B cell (primary cell): Measurements from ENCODE around the gene AUP1. TPM values are rescaled to one million over a fixed set of nuclear protein-coding genes. Genes with fewer than 3 reads are reported as not detected.
"Not testable (repeated sequence)": the region's sequence is repeated elsewhere in the genome, so short reads cannot be mapped to it uniquely, and the experiment has no call there.

Experiments
- ATAC-seq: fragments of 200-7000 bp; cut with Tn5 transposase; one replicate; pipeline ENCODE4 v1.10.0; 2021; ENCODE audit warnings: low read depth, mild to moderate bottlenecking, moderate number of reproducible peaks, moderate library complexity
- CTCF ChIA-PET: fragments of 350-600 bp; sonication (Branson Sonifier 250); formaldehyde crosslinking; loops from one replicate; lab custom pipeline; 2021; ENCODE audit warnings: antibody characterized with exemption, inconsistent platforms; lab: Charles Lee
- POLR2A ChIA-PET: fragments of 350-600 bp; sonication (Branson Sonifier 250); formaldehyde crosslinking; loops from one replicate; lab custom pipeline; 2021; ENCODE audit warnings: antibody characterized with exemption; lab: Charles Lee
- DNase-seq: peaks from one replicate; pipeline ENCODE4 v3.0.0; 2013
- H2AFZ ChIP-seq: 2 replicates; pipeline ENCODE4 v1.6.1; 2012; ENCODE audit warnings: mild to moderate bottlenecking, low read depth, low read length; ENCODE audit not compliant: insufficient read depth, poor library complexity, severe bottlenecking
- H3K27ac ChIP-seq, 2 donors: 1 replicate in 1 of 2; 2 replicates in 1 of 2; pipeline ENCODE4 v1.5.1; 2012 to 2013; ENCODE audit warnings: low read length in 2 of 2, mild to moderate bottlenecking in 2 of 2, moderate library complexity in 1 of 2
- H3K27me3 ChIP-seq, 4 experiments: fragments of 200-600 bp in 1 of 4; sonication (generic) in 1 of 4; replicated peaks in 1 of 4; 1 replicate in 2 of 4; 2 replicates in 2 of 4; pipeline versions ENCODE4 v1.6.1 to v1.7.0; 2013 to 2016; ENCODE audit warnings: low read length in 3 of 4, mild to moderate bottlenecking in 2 of 4, mixed read lengths in 1 of 4, moderate library complexity in 1 of 4; ENCODE audit not compliant: insufficient read depth in 4 of 4, control insufficient read depth in 3 of 4; ENCODE audit errors: control extremely low read depth in 1 of 4
- H3K36me3 ChIP-seq, 2 experiments: replicated peaks in 1 of 2; 1 replicate in 1 of 2; 2 replicates in 1 of 2; pipeline versions ENCODE4 v1.6.1 to v1.7.1; 2013; ENCODE audit warnings: low read length in 1 of 2; ENCODE audit not compliant: insufficient read depth in 2 of 2, control insufficient read depth in 1 of 2; ENCODE audit errors: control extremely low read depth in 1 of 2, extremely low read depth in 1 of 2
- H3K4me1 ChIP-seq, 2 donors: fragments of 200-600 bp in 1 of 2; sonication (generic) in 1 of 2; 1 replicate in 1 of 2; 2 replicates in 1 of 2; pipeline versions ENCODE4 v1.5.1 to v1.6.1; 2013 to 2017; ENCODE audit warnings: low read length in 2 of 2; ENCODE audit not compliant: control insufficient read depth in 2 of 2, insufficient read depth in 2 of 2
- H3K4me2 ChIP-seq: replicated peaks from 2 replicates; pipeline ENCODE3; 2012; ENCODE audit warnings: mild to moderate bottlenecking, low read depth, low read length; ENCODE audit not compliant: poor library complexity, severe bottlenecking
- H3K4me3 ChIP-seq, 5 experiments: fragments of 200-600 bp in 1 of 5; sonication (generic) in 1 of 5; 1 replicate in 3 of 5; 2 replicates in 2 of 5; pipeline versions ENCODE4 v1.5.1 to v1.7.0; 2011 to 2016; ENCODE audit warnings: low read length in 4 of 5, mild to moderate bottlenecking in 4 of 5, low read depth in 2 of 5, control low read depth in 1 of 5, moderate library complexity in 1 of 5; ENCODE audit not compliant: insufficient read depth in 1 of 5; ENCODE audit errors: control extremely low read depth in 1 of 5, extremely low read depth in 1 of 5
- H3K79me2 ChIP-seq: fragments of 200-600 bp; sonication (generic); one replicate; pipeline ENCODE4 v1.6.0; 2016; ENCODE audit warnings: low read length; ENCODE audit not compliant: control insufficient read depth, insufficient read depth
- H3K9ac ChIP-seq: fragments of 200-600 bp; sonication (generic); 2 replicates; pipeline ENCODE4 v1.6.1; 2017; ENCODE audit warnings: mild to moderate bottlenecking, low read length, moderate library complexity
- H3K9me3 ChIP-seq, 3 donors: one replicate each; pipeline versions ENCODE4 v1.6.1 to v1.7.1; 2013; ENCODE audit warnings: low read length in 2 of 3; ENCODE audit not compliant: control insufficient read depth in 2 of 3, insufficient read depth in 1 of 3; ENCODE audit errors: control extremely low read depth in 1 of 3
- H4K20me1 ChIP-seq: 2 replicates; pipeline ENCODE4 v1.6.0; 2012; ENCODE audit warnings: mild to moderate bottlenecking, low read length; ENCODE audit not compliant: insufficient read depth, control insufficient read depth, poor library complexity, severe bottlenecking
- H3K27ac Mint-ChIP-seq: one replicate; pipeline ENCODE4 v1.8.0; 2021; ENCODE audit warnings: mixed read lengths
- H3K27me3 Mint-ChIP-seq: one replicate; pipeline ENCODE4 v1.8.0; 2021; ENCODE audit warnings: mixed read lengths
- H3K4me1 Mint-ChIP-seq: one replicate; pipeline ENCODE4 v1.8.0; 2021; ENCODE audit warnings: mixed read lengths
- H3K4me3 Mint-ChIP-seq: one replicate; pipeline ENCODE4 v1.8.0; 2021; ENCODE audit warnings: mixed read lengths
- H3K9me3 Mint-ChIP-seq: one replicate; pipeline ENCODE4 v1.8.0; 2022; ENCODE audit warnings: mixed read lengths; ENCODE audit not compliant: insufficient read depth
- EZH2 ChIP-seq: IDR thresholded peaks from 2 replicates; pipeline ENCODE4 v1.6.1; 2012; ENCODE audit warnings: borderline replicate concordance, low read depth, mild to moderate bottlenecking, moderate library complexity, low read length; ENCODE audit not compliant: insufficient read depth, poor library complexity, severe bottlenecking
- WGBS: methylation state at CpG from one replicate; pipeline ENCODE4 v1.1.5; 2013; ENCODE audit warnings: missing lambda C conversion rate; ENCODE audit not compliant: insufficient coverage; 5-methylcytosine and 5-hydroxymethylcytosine counted together
- intact Hi-C: fragments of 100-400 bp; cut with micrococcal nuclease; formaldehyde crosslinking; loops from one replicate; pipeline ENCODE4 v1.10.0; 2022
- polyA plus RNA-seq: library from polyadenylated mRNA; depleted of rRNA; stranded (reverse); fragments of >200 nt; gene quantifications from 2 replicates; pipeline ENCODE4 v1.2.3, GENCODE V29; 2012
- total RNA-seq, 2 donors: library from RNA; stranded (reverse); fragments of 120-200 nt in 1 of 2; gene quantifications; 1 replicate in 1 of 2; 2 replicates in 1 of 2; pipeline versions ENCODE4 v1.2.3 to v1.2.4, GENCODE V29; 2013 to 2022
- TF ChIP-seq, protein P1 (sequence below): fragments of 200-600 bp; IDR thresholded peaks from one replicate; pipeline ENCODE4 v1.8.0; 2022; ENCODE audit warnings: antibody characterized with exemption, mild to moderate bottlenecking

AUP1 gene
- total and polyA plus RNA-seq, 2 donors (not counting 1 experiment from before 2014, with no cell fraction given) = 201 to 525 TPM

DNA sequence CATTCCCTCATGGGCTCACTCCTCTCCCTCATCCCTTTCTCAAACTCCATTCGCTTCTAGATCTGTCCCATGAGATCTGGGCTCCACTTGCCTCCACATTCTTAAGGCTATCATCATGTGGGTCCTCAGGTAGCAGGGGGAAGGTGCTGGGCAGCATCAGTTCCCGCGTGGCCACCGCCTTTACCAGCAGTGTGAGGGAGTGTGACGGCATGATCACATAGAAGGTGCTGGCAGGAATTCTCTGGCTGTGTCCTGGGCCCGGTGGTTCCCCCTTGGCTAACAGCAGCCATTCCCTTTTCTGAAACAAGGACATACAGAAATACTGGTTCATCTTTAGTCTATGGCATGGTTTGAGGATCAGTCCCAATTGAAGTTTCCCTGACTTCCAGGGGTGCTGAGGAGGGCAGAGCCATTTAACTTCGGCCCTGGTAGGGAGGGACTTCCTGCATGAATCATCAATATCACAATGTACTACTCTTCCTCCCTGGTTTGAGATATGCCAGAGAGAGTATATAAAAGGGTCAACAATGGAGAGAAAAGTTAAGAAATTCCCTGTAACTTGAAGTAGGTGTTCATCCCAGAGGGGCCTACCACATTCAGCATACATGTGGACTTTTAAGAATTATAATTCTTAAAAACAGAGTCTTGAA is 32.7 kb upstream of the AUP1 start:
- Mint-ChIP-seq H3K4me1 (no peaks in the 10 kb centered on the region), H3K27ac (no peak overlapping the region), H3K4me3 (no peak overlapping the region), H3K9me3 (no peaks in the 10 kb centered on the region), H3K27me3 (no peaks in the 10 kb centered on the region)
- peaks cover 0 to 2% of the 10 kb centered on the region in 2 experiments for H3K36me3 ChIP-seq
- no peaks in the 10 kb centered on the region for H3K27me3 ChIP-seq
- no peaks in the 10 kb centered on the region for H3K9me3 ChIP-seq
- no peak for ATAC-seq
- H3K4me1 ChIP-seq = no peaks in the 10 kb centered on the region
- H4K20me1 ChIP-seq = no peaks in the 10 kb centered on the region
- H3K9ac ChIP-seq = no peak overlapping the region
- 98% methylated on average over 5 of the region's 7 CpGs for WGBS
- intact Hi-C loops = no loop called here
- no peak overlapping the region for H2AFZ ChIP-seq
- ChIA-PET CTCF (interaction anchor here (1.0 kb wide), 1 partner anchor 27 kb away, joined by 3 read pairs; no protein-coding TSS in a partner anchor), POLR2A (no interaction called here)
- no peak overlapping the region for H3K4me2 ChIP-seq
- H3K4me3 ChIP-seq = no peak overlapping the region
- no peak for DNase-seq
- H3K79me2 ChIP-seq = no peaks in the 10 kb centered on the region
- TF ChIP-seq, protein P1, sequence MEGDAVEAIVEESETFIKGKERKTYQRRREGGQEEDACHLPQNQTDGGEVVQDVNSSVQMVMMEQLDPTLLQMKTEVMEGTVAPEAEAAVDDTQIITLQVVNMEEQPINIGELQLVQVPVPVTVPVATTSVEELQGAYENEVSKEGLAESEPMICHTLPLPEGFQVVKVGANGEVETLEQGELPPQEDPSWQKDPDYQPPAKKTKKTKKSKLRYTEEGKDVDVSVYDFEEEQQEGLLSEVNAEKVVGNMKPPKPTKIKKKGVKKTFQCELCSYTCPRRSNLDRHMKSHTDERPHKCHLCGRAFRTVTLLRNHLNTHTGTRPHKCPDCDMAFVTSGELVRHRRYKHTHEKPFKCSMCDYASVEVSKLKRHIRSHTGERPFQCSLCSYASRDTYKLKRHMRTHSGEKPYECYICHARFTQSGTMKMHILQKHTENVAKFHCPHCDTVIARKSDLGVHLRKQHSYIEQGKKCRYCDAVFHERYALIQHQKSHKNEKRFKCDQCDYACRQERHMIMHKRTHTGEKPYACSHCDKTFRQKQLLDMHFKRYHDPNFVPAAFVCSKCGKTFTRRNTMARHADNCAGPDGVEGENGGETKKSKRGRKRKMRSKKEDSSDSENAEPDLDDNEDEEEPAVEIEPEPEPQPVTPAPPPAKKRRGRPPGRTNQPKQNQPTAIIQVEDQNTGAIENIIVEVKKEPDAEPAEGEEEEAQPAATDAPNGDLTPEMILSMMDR = no peak
- TF ChIP-seq EZH2 = no peak
- H3K27ac ChIP-seq = no peak overlapping the region

DNA sequence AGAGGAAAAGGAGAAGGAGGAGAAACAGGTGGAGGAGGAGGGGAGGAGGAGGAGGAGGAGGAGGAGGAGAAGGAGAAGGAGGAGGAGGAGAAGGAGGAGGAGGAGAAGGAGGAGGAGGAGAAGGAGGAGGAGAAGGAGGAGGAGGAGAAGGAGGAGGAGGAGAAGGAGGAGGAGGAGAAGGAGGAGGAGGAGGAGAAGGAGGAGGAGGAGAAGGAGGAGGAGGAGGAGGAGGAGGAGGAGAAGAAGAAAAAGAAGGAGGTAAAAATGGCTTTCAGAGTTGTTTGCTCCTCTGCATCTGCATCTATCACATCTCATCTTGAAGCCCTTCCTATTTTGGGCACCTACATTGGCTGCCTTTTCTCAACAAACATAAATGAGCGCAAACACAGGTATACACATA is 31.5 kb upstream of the AUP1 start:
- ATAC-seq, H3K9ac ChIP-seq, POLR2A ChIA-PET: not testable (repeated sequence)

More for the DNA sequence above, 31.5 kb upstream of the AUP1 start:
- H3K4me1 ChIP-seq, H3K27ac ChIP-seq, H3K27me3 ChIP-seq, H3K9me3 ChIP-seq, H3K4me1 Mint-ChIP-seq, H3K4me3 Mint-ChIP-seq, DNase-seq, H3K27me3 Mint-ChIP-seq, intact Hi-C loops, H3K27ac Mint-ChIP-seq, H4K20me1 ChIP-seq, CTCF ChIA-PET, H3K4me2 ChIP-seq, H2AFZ ChIP-seq, H3K4me3 ChIP-seq, H3K79me2 ChIP-seq, H3K9me3 Mint-ChIP-seq: not testable (repeated sequence)
- H3K36me3 ChIP-seq = peaks cover 0 to 15% of the 10 kb centered on the region in 2 experiments
- WGBS = 100% methylated on average over 1 of the region's 1 CpG
